H9 (cell line): ENCODE measurements around the gene TAF4B. TPM values are rescaled to one million over a fixed set of nuclear protein-coding genes. Genes with fewer than 3 reads are reported as not detected.

Source experiments
- DNase-seq: peaks from one replicate; pipeline ENCODE4 v3.0.0-alpha.2; 2017
- H2AFZ ChIP-seq: one replicate; pipeline ENCODE4 v1.6.1; 2013; ENCODE audit warnings: mild to moderate bottlenecking, low read length, control low read depth, moderate library complexity
- H2AK5ac ChIP-seq: 2 replicates; pipeline ENCODE4 v1.6.1; 2013; ENCODE audit warnings: low read length, control low read depth, mixed read lengths; ENCODE audit not compliant: insufficient read length
- H2BK120ac ChIP-seq: one replicate; pipeline ENCODE4 v1.6.1; 2013; ENCODE audit warnings: low read depth, mild to moderate bottlenecking, low read length, control low read depth, inconsistent platforms; ENCODE audit not compliant: poor library complexity, severe bottlenecking
- H2BK12ac ChIP-seq: 2 replicates; pipeline ENCODE4 v1.6.1; 2013; ENCODE audit warnings: low read length, control low read depth, mixed read lengths, low read depth; ENCODE audit not compliant: insufficient read length
- H2BK15ac ChIP-seq: 2 replicates; pipeline ENCODE4 v1.6.1; 2013; ENCODE audit warnings: low read depth, low read length, control low read depth
- H2BK20ac ChIP-seq: one replicate; pipeline ENCODE4 v1.6.1; 2013; ENCODE audit warnings: low read depth, mild to moderate bottlenecking, low read length, control low read depth, inconsistent platforms; ENCODE audit not compliant: poor library complexity, severe bottlenecking
- H2BK5ac ChIP-seq: 2 replicates; pipeline ENCODE4 v1.6.1; 2013; ENCODE audit warnings: low read length, control low read depth, mixed read lengths; ENCODE audit not compliant: insufficient read length
- H3K14ac ChIP-seq: 2 replicates; pipeline ENCODE4 v1.6.1; 2013; ENCODE audit warnings: low read length, control low read depth; ENCODE audit not compliant: insufficient read depth
- H3K18ac ChIP-seq: 2 replicates; pipeline ENCODE4 v1.6.1; 2013; ENCODE audit warnings: low read depth, mild to moderate bottlenecking, mixed read lengths, low read length, control low read depth; ENCODE audit not compliant: insufficient read length
- H3K23ac ChIP-seq: 2 replicates; pipeline ENCODE4 v1.6.1; 2013; ENCODE audit warnings: low read length, control low read depth, mixed read lengths, low read depth; ENCODE audit not compliant: insufficient read length
- H3K23me2 ChIP-seq: 2 replicates; pipeline ENCODE4 v1.6.1; 2013; ENCODE audit warnings: low read depth, mild to moderate bottlenecking, mixed read lengths, low read length, control low read depth; ENCODE audit not compliant: insufficient read length, poor library complexity, severe bottlenecking
- H3K27ac ChIP-seq: 2 replicates; pipeline ENCODE4 v1.5.1; 2013; ENCODE audit warnings: low read length, control low read depth, mixed read lengths, low read depth; ENCODE audit not compliant: insufficient read length
- H3K27me3 ChIP-seq: 2 replicates; pipeline ENCODE4 v1.6.1; 2013; ENCODE audit warnings: low read length, control low read depth, inconsistent platforms; ENCODE audit not compliant: insufficient read depth
- H3K4ac ChIP-seq: 2 replicates; pipeline ENCODE4 v1.6.1; 2013; ENCODE audit warnings: low read depth, mild to moderate bottlenecking, control low read depth, inconsistent platforms, low read length, moderate library complexity
- H3K4me1 ChIP-seq: 2 replicates; pipeline ENCODE4 v1.6.1; 2013; ENCODE audit warnings: low read length, control low read depth, inconsistent platforms; ENCODE audit not compliant: insufficient read depth
- H3K4me2 ChIP-seq: 2 replicates; pipeline ENCODE4 v1.6.1; 2013; ENCODE audit warnings: low read length, control low read depth, mixed read lengths; ENCODE audit not compliant: insufficient read length, insufficient read depth
- H3K56ac ChIP-seq: 2 replicates; pipeline ENCODE4 v1.6.1; 2013; ENCODE audit warnings: low read depth, mild to moderate bottlenecking, mixed read lengths, low read length, control low read depth; ENCODE audit not compliant: insufficient read length
- H3K79me1 ChIP-seq: 2 replicates; pipeline ENCODE4 v1.6.1; 2013; ENCODE audit warnings: low read depth, mild to moderate bottlenecking, moderate library complexity, low read length, control low read depth, inconsistent platforms; ENCODE audit not compliant: insufficient read depth, poor library complexity, severe bottlenecking
- H3K79me2 ChIP-seq: 2 replicates; pipeline ENCODE4 v1.6.1; 2013; ENCODE audit warnings: low read length, control low read depth, inconsistent platforms; ENCODE audit not compliant: insufficient read depth
- H3K9ac ChIP-seq: 2 replicates; pipeline ENCODE4 v1.6.1; 2013; ENCODE audit warnings: low read length, control low read depth, mixed read lengths; ENCODE audit not compliant: insufficient read length; ENCODE audit errors: extremely low read depth
- H3K9me3 ChIP-seq: one replicate; pipeline ENCODE4 v1.6.1; 2013; ENCODE audit warnings: low read depth, low read length, inconsistent platforms; ENCODE audit not compliant: control insufficient read depth
- H3T11ph ChIP-seq: one replicate; pipeline ENCODE4 v1.6.1; 2013; ENCODE audit warnings: mild to moderate bottlenecking, low read length, control low read depth, inconsistent platforms
- H4K20me1 ChIP-seq: one replicate; pipeline ENCODE4 v1.6.1; 2013; ENCODE audit not compliant: control insufficient read depth, insufficient read length, insufficient read depth
- H4K5ac ChIP-seq: 2 replicates; pipeline ENCODE4 v1.6.1; 2013; ENCODE audit warnings: low read depth, mild to moderate bottlenecking, mixed read lengths, low read length, control low read depth; ENCODE audit not compliant: insufficient read length
- H4K8ac ChIP-seq: replicated peaks from 2 replicates; pipeline ENCODE4 v1.6.1; 2013; ENCODE audit warnings: low read length, control low read depth, mixed read lengths, low read depth; ENCODE audit not compliant: insufficient read length
- H4K91ac ChIP-seq: 2 replicates; pipeline ENCODE4 v1.6.1; 2013; ENCODE audit warnings: low read depth, mild to moderate bottlenecking, moderate library complexity, mixed read lengths, low read length, control low read depth; ENCODE audit not compliant: insufficient read length
- H3K27ac Mint-ChIP-seq, 3 experiments: 2 replicates in 2 of 3; 3 replicates in 1 of 3; pipeline ENCODE4 v1.8.0; 2020 to 2021; ENCODE audit warnings: mixed read lengths in 3 of 3, mild to moderate bottlenecking in 1 of 3, moderate library complexity in 1 of 3
- H3K27me3 Mint-ChIP-seq: 2 replicates; pipeline ENCODE4 v1.8.0; 2021; ENCODE audit warnings: low read depth, mild to moderate bottlenecking, moderate library complexity, mixed read lengths
- H3K36me3 Mint-ChIP-seq, 3 experiments: 2 replicates in 2 of 3; 3 replicates in 1 of 3; pipeline ENCODE4 v1.8.0; 2020 to 2021; ENCODE audit warnings: low read depth in 3 of 3, mixed read lengths in 3 of 3; ENCODE audit not compliant: insufficient read depth in 1 of 3
- H3K4me1 Mint-ChIP-seq, 2 experiments: 2 replicates each; pipeline ENCODE4 v1.8.0; 2020; ENCODE audit warnings: mixed read lengths in 2 of 2
- H3K4me3 Mint-ChIP-seq, 2 experiments: 2 replicates in 1 of 2; 3 replicates in 1 of 2; pipeline ENCODE4 v1.8.0; 2020 to 2021; ENCODE audit warnings: mild to moderate bottlenecking in 2 of 2, mixed read lengths in 2 of 2, moderate library complexity in 1 of 2
- H3K9me3 Mint-ChIP-seq, 2 experiments: 2 replicates in 1 of 2; 3 replicates in 1 of 2; pipeline ENCODE4 v1.8.0; 2020; ENCODE audit warnings: mild to moderate bottlenecking in 2 of 2, mixed read lengths in 2 of 2, moderate library complexity in 1 of 2
- WGBS: extraction: QIAGEN DNeasy Blood & Tissue Kit; methylation state at CpG from one replicate; pipeline ENCODE4 v1.1.7; 2013; ENCODE audit warnings: missing lambda C conversion rate, low lambda C conversion rate, mixed read lengths; ENCODE audit not compliant: insufficient read length; ENCODE audit errors: extremely low coverage; 5-methylcytosine and 5-hydroxymethylcytosine counted together
- total RNA-seq: library from RNA; stranded (reverse); gene quantifications from 2 replicates; pipeline ENCODE4 v1.2.1, GENCODE V29; 2021
- TF ChIP-seq, protein P1 (sequence below): fragments of 200-600 bp; sonication (generic); conservative IDR thresholded peaks from 3 replicates; pipeline ENCODE4 v1.8.0; 2021; ENCODE audit warnings: antibody characterized with exemption, mild to moderate bottlenecking

Gene TAF4B
- total RNA-seq, 1 experiment from 2014 or later: 19.8 TPM

DNA sequence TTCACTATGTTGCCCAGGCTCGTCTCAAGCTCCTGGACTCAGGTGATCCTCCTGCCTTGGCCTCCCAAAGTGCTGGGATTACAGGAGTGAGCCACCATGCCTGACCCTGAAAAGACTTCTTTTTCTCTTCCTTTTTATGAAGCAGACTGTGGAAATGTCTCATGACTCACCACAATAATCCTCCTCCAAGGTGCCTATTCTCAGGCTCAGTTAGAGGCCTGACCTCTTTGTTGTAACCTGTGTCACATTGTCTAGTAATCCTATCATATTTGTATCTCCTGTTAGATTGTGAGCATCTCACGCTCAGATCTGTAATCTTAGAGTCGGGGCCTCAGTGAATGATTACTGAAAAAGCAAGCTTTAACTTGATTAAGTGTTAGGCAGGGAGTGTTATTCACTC, 18.3 kb upstream of the TAF4B start:
- TF ChIP-seq, protein P1, sequence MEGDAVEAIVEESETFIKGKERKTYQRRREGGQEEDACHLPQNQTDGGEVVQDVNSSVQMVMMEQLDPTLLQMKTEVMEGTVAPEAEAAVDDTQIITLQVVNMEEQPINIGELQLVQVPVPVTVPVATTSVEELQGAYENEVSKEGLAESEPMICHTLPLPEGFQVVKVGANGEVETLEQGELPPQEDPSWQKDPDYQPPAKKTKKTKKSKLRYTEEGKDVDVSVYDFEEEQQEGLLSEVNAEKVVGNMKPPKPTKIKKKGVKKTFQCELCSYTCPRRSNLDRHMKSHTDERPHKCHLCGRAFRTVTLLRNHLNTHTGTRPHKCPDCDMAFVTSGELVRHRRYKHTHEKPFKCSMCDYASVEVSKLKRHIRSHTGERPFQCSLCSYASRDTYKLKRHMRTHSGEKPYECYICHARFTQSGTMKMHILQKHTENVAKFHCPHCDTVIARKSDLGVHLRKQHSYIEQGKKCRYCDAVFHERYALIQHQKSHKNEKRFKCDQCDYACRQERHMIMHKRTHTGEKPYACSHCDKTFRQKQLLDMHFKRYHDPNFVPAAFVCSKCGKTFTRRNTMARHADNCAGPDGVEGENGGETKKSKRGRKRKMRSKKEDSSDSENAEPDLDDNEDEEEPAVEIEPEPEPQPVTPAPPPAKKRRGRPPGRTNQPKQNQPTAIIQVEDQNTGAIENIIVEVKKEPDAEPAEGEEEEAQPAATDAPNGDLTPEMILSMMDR: no peak
- Histone ChIP-seq H3K27me3 (no peaks in the 10 kb centered on the region), H2BK15ac (no peak overlapping the region), H2BK120ac (no peak overlapping the region), H3K79me2 (no peaks in the 10 kb centered on the region), H3K18ac (no peak overlapping the region), H3K4me2 (no peak overlapping the region), H3K14ac (no peak overlapping the region), H3K9me3 (no peaks in the 10 kb centered on the region), H3K56ac (no peak overlapping the region), H4K8ac (no peak overlapping the region), H3K23ac (no peak overlapping the region), H2BK5ac (no peak overlapping the region), H2BK20ac (no peak overlapping the region), H3K23me2 (no peaks in the 10 kb centered on the region), H3K27ac (no peak overlapping the region), H4K20me1 (no peaks in the 10 kb centered on the region), H3T11ph (no peak overlapping the region), H2AK5ac (no peak overlapping the region), H3K79me1 (no peaks in the 10 kb centered on the region), H4K5ac (no peak overlapping the region), H2AFZ (no peak overlapping the region), H3K4ac (no peak overlapping the region), H3K9ac (no peak overlapping the region), H3K4me1 (no peaks in the 10 kb centered on the region), H2BK12ac (no peak overlapping the region), H4K91ac (no peak overlapping the region)
- no CpG with 5 or more reads among the region's 3 CpGs for WGBS
- no peak overlapping the region for H3K4me3 Mint-ChIP-seq
- DNase-seq: no peak
- no peak overlapping the region; a peak in 1 of 7 replicates for H3K27ac Mint-ChIP-seq
- H3K4me1 Mint-ChIP-seq: no peaks in the 10 kb centered on the region
- H3K36me3 Mint-ChIP-seq: no peaks in the 10 kb centered on the region
- no peaks in the 10 kb centered on the region for H3K9me3 Mint-ChIP-seq
- no peaks in the 10 kb centered on the region for H3K27me3 Mint-ChIP-seq
